ENCODE data around the gene NLK. TPM values are rescaled to one million over a fixed set of nuclear protein-coding genes. Genes with fewer than 3 reads are reported as not detected.
"Not testable (repeated sequence)": the region's sequence is repeated elsewhere in the genome, so short reads cannot be mapped to it uniquely, and the experiment has no call there.

The NLK gene
- total RNA-seq, 1 donor from 2014 or later, result 22.6 TPM

GRCh38 chr17:28236033-28236653 is 193.7 kb downstream of the NLK start:
- peak; percentile 15 for DNase-seq
- H3K4me1 ChIP-seq; H3K9me3 ChIP-seq; H3K36me3 ChIP-seq; H3K4me3 ChIP-seq; H3K27ac ChIP-seq; ATAC-seq; H3K27me3 ChIP-seq; intact Hi-C loops (cut with DNase I): not testable (repeated sequence)

DNA sequence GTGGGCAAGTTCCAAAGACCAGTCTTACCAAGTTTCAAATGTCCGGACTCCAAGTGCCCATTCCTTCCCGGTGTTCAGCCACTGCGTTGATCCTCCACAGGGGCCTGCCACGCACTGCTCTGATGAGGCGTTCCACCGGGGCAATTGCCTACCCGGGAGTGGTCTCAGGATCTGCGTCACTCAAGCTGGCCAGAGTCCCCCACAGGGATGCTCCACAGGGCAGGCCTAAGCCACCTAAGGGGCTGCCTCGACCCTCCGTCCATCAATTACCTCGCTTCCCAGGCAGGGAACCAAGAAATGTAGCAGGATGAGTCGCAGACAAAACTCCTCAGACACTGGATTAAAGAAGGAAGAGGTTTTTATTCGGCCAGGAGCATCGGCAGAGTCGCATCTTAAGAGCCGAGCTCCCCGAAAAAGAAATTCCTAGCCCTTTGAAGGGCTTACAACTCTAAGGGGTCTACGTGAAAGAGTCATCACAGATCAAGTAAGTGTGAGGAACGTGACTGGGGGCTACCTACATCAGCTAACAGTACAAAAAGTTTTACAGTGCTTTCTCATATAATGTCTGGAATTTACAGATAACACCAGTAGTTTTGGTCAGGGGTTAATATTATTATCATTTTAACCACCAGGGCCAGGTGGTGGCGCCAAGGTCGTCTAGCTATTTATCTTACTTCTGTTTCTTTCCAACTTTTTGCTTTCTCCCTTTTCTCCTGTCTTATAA is 196.2 kb downstream of the NLK start:
- DNase-seq, result peak; percentile 30
- ATAC-seq; H3K36me3 ChIP-seq; H3K9me3 ChIP-seq; H3K27me3 ChIP-seq; H3K4me3 ChIP-seq; H3K27ac ChIP-seq; intact Hi-C loops (cut with DNase I); H3K4me1 ChIP-seq: not testable (repeated sequence)

- no peaks in the 10 kb centered on the region for H3K9me3 ChIP-seq
- no peaks in the 10 kb centered on the region for H3K4me1 ChIP-seq
- no peaks in the 10 kb centered on the region for H3K27me3 ChIP-seq
- TF ChIP-seq CTCF (IDR thresholded peaks at IDR 0.05), result no peak
- no peak overlapping the region for H3K4me3 ChIP-seq
- no peak overlapping the region for H3K27ac ChIP-seq
- DNase-seq (no peak), ATAC-seq (no peak)
- H3K36me3 ChIP-seq, result no peaks in the 10 kb centered on the region
- intact Hi-C loops (cut with DNase I), result no loop called here
Measured at GRCh38 chr17:28239271-28239624, 196.8 kb downstream of the NLK start.

GRCh38 chr17:28240688-28241340 is 198.3 kb downstream of the NLK start:
- Histone ChIP-seq H3K36me3 (no peaks in the 10 kb centered on the region), H3K9me3 (no peaks in the 10 kb centered on the region), H3K4me1 (no peaks in the 10 kb centered on the region), H3K4me3 (no peak overlapping the region), H3K27ac (no peak overlapping the region), H3K27me3 (no peaks in the 10 kb centered on the region)
- DNase-seq (peak; percentile 81), ATAC-seq (peak; percentile 89)
- no peak for TF ChIP-seq CTCF (IDR thresholded peaks at IDR 0.05)
- intact Hi-C loops (cut with DNase I), result no loop called here

DNA sequence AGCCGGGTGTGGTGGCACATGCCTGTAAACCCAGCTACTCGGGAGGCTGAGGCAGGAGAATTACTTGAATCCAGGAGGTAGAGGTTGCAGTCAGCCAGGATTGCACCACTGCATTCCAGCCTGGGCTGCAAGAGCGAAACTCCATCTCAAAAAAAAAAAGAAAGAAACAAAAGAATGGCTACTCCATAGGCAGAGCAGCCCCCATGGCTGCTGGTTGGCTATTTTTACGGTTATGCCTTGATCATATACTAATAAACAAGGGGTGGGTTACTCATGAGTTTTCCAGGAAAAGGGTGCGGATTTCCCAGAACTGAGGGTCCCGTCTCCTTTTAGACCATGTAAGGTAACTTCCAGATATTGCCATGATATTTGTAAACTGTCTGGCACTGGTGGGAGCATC is 200.3 kb downstream of the NLK start:
- H3K27me3 ChIP-seq, result no peaks in the 10 kb centered on the region
- no peak overlapping the region for H3K4me3 ChIP-seq
- TF ChIP-seq CTCF (IDR thresholded peaks at IDR 0.05), result no peak
- intact Hi-C loops (cut with DNase I), result no loop called here
- no peaks in the 10 kb centered on the region for H3K4me1 ChIP-seq
- DNase-seq (no peak), ATAC-seq (no peak)
- H3K36me3 ChIP-seq, result no peaks in the 10 kb centered on the region
- no peaks in the 10 kb centered on the region for H3K9me3 ChIP-seq
- no peak overlapping the region for H3K27ac ChIP-seq

DNA sequence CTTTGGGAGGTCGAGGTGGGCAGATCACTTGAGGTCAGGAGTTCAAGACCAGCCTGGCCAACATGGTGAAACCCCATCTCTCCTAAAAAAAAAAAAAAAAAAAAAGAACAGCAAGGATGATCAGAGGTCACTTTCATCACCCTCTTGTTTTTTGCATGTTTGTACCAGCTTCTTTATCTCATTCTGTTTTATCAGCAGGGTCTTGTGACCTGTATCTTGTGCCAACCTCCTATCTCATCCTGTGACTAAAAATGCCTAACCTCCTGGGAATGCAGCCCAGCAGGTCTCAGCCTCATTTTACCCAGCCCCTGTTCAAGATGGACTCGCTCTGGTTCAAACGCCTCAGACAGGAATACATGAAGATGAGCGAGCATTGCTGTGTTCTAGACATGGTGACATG is 200.8 kb downstream of the NLK start:
- H3K27ac ChIP-seq; H3K9me3 ChIP-seq; H3K4me1 ChIP-seq; intact Hi-C loops (cut with DNase I); H3K4me3 ChIP-seq; H3K27me3 ChIP-seq; DNase-seq; H3K36me3 ChIP-seq; ATAC-seq: not testable (repeated sequence)

DNA sequence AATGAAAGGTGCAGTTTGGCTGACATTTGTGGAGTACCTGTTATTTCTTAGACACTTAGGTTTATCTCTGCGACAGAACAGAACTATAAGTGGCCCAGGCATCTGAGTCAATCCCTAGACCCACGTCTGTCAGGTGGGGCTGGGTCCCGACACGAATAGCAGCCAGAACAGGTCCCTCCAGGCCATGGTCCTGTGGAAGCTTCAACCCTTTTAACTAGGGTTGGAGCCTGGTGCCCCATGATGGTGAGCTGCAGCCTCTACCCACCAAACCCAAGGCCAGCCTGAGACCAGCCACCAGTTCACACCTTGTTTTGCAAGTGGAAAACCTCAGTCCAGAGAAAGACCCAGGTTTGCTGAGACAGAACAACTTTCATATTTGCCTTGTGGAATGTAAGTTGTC is 202.0 kb downstream of the NLK start:
- no peaks in the 10 kb centered on the region for H3K27me3 ChIP-seq
- no peaks in the 10 kb centered on the region for H3K4me1 ChIP-seq
- no peak for TF ChIP-seq CTCF (IDR thresholded peaks at IDR 0.05)
- ATAC-seq (no peak), DNase-seq (no peak)
- H3K9me3 ChIP-seq, result no peaks in the 10 kb centered on the region
- no peak overlapping the region for H3K4me3 ChIP-seq
- intact Hi-C loops (cut with DNase I), result no loop called here
- no peak overlapping the region for H3K27ac ChIP-seq
- H3K36me3 ChIP-seq, result no peaks in the 10 kb centered on the region
